Mononuclear cell (primary cell): ENCODE results near the gene SETD1B. TPM values are rescaled to one million over a fixed set of nuclear protein-coding genes. Genes with fewer than 3 reads are reported as not detected.
A peak's percentile ranks its signal among the peaks of the same experiment; 100 is the strongest.

Experiments
- H3K27me3 ChIP-seq: 2 replicates; pipeline ENCODE4 v1.6.0; 2011; ENCODE audit warnings: low read length, control low read depth; ENCODE audit not compliant: insufficient read depth
- H3K4me1 ChIP-seq: 2 replicates; pipeline ENCODE4 v1.5.1; 2011; ENCODE audit warnings: mild to moderate bottlenecking, low read length, control low read depth; ENCODE audit not compliant: insufficient read depth
- H3K4me3 ChIP-seq: 2 replicates; pipeline ENCODE4 v1.5.1; 2011; ENCODE audit warnings: mild to moderate bottlenecking, low read length, moderate library complexity
- H3K9me3 ChIP-seq: 2 replicates; pipeline ENCODE4 v1.5.1; 2011; ENCODE audit warnings: low read depth, mild to moderate bottlenecking, control low read depth, low read length
- total RNA-seq: library from RNA; depleted of rRNA; stranded (reverse); fragments of >200 nt; gene quantifications from one replicate; pipeline ENCODE4 v1.2.3, GENCODE V29; 2012

The SETD1B gene
- total RNA-seq, 1 donor, result 28.4 TPM

DNA sequence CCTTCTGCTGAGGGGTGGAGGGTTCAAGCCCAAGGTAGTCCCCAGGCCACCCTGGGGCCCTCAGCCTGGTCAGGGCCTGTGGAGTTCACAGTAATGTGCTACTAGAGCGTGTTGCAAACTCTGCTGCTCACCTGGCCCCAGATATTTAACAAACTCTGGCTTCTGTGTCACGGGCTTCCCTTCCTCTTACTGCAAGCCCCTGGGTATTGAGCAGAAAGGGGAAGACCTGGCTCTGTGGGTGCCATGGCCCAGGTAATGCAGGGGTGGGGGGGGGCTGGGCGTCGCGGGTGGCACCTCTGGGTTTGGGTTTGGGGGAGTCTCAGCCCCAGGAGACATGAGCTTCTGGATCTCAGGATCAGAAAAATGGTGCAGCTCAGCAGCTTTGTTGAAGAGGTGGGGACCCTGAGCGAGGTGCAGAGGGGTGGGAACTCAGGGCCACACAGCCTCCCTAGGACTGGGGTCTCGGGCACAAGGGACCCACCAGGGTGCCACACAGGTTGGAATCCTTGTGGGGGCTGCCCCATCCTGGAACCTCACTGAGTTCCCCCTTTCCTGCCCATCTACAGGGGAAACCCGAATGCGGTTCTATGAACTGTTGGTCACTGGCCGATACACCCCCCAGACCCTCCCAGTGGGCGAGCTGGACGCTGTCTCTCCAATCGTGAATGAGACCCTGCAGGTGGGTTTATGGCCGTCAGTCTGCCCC is 4.0 kb downstream of the SETD1B start:
- Histone ChIP-seq H3K4me3 (no peak overlapping the region), H3K9me3 (no peaks in the 10 kb centered on the region), H3K27me3 (no peaks in the 10 kb centered on the region), H3K4me1 (peaks cover 62% of the 10 kb centered on the region)

GRCh38 chr12:121808623-121809022 is 4.8 kb downstream of the SETD1B start:
- H3K4me3 ChIP-seq, result no peak overlapping the region
- no peaks in the 10 kb centered on the region for H3K9me3 ChIP-seq
- peaks cover 70% of the 10 kb centered on the region for H3K4me1 ChIP-seq
- no peaks in the 10 kb centered on the region for H3K27me3 ChIP-seq

DNA sequence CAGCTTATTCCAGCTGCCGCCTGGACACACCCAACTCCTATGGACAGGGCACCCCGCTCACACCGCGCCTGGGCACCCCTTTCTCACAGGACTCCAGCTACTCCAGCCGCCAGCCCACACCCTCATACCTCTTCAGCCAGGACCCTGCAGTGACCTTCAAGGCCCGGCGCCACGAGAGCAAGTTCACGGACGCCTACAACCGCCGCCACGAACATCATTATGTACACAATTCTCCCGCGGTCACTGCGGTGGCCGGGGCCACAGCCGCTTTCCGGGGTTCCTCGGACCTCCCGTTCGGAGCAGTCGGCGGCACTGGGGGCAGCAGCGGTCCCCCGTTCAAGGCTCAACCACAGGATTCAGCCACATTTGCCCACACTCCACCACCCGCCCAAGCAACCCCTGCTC is 5.9 kb downstream of the SETD1B start:
- Histone ChIP-seq H3K4me1 (peaks cover 74% of the 10 kb centered on the region), H3K27me3 (no peaks in the 10 kb centered on the region), H3K4me3 (no peak overlapping the region), H3K9me3 (no peaks in the 10 kb centered on the region)

- Histone ChIP-seq H3K27me3 (no peaks in the 10 kb centered on the region), H3K9me3 (no peaks in the 10 kb centered on the region), H3K4me3 (no peak overlapping the region), H3K4me1 (peaks cover 73% of the 10 kb centered on the region)
These were observed 6.5 kb downstream of the SETD1B start for GRCh38 chr12:121810234-121810817.

GRCh38 chr12:121810833-121811433 is 7.1 kb downstream of the SETD1B start:
- Histone ChIP-seq H3K27me3 (no peaks in the 10 kb centered on the region), H3K9me3 (no peaks in the 10 kb centered on the region), H3K4me1 (peaks cover 67% of the 10 kb centered on the region), H3K4me3 (no peak overlapping the region)

DNA sequence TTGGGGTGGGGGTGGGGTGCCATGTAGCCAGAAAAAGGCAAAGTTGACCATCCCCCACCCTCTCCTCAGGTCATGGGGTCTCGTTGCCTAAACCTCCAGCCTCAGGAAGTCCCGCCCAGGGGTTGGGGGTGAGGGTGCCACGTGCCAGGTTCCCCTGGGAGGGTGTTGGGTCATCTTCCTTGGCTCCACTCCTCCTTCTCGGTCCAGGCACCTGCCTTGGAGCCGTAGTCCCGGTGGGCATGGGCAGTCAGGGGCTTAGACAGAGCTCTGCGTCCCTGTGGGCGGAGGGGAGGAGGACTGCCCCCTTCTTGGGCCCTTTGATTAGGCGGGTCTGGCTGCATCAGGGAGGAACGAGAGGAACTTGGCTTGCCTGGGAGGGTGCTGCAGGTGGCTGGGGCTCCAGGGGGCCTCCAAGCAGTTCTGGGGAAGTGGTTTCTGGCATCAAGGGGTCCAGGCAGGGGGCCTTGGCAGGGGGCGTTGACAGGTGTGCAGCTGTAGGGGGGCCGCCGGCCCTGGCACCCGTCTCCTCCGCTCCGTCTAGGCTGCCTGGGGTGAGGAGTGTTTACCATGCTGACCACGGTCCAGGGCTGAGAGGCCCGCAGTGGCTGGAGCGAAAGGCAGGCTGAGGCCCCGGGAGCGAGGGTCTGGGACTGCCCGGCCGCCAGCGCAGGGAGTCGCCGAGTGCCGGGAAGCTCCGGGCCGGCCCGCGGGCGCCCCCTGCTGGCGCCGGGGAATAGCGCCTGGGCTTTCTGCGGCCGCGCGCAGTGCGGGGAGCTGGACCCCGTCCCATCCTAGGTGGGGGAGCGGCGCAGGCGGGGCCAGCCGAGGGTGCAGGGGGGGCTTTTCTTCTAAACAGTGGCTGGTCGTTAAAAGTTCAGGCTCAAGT is 7.9 kb downstream of the SETD1B start:
- Histone ChIP-seq H3K9me3 (no peaks in the 10 kb centered on the region), H3K27me3 (no peaks in the 10 kb centered on the region), H3K4me1 (peaks cover 59% of the 10 kb centered on the region), H3K4me3 (peak overlapping the region; percentile 57)

DNA sequence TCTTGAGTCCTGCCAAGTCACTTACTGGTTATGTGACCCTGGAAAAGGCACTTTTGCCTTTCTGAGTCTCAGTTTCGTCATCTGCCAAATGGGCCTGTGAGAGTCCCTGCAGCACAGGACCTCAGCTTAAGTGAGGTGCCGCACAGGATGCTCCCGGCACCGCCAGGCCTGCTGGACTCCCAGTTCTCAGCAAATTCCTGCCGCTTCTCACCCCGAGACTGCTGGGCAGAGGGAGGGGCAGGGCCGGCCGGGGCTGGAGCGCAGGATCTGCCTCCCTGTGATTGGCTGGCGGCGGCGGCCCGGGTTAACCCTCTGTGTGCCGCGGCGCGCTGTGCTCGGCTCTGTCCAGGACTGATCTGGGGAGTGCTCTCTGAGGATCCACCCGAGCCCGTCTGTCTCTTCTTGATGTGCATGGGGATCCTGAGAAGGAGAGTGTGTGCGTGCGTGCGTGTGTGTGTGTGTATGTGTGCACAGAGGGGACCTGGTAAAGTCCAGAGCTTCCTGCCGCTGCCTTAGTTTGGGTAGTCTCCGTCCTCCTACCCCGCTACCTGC is 8.6 kb downstream of the SETD1B start:
- peak overlapping the region; percentile 57 for H3K4me3 ChIP-seq
- H3K27me3 ChIP-seq, result no peaks in the 10 kb centered on the region
- H3K9me3 ChIP-seq, result no peaks in the 10 kb centered on the region
- H3K4me1 ChIP-seq, result peaks cover 52% of the 10 kb centered on the region

DNA sequence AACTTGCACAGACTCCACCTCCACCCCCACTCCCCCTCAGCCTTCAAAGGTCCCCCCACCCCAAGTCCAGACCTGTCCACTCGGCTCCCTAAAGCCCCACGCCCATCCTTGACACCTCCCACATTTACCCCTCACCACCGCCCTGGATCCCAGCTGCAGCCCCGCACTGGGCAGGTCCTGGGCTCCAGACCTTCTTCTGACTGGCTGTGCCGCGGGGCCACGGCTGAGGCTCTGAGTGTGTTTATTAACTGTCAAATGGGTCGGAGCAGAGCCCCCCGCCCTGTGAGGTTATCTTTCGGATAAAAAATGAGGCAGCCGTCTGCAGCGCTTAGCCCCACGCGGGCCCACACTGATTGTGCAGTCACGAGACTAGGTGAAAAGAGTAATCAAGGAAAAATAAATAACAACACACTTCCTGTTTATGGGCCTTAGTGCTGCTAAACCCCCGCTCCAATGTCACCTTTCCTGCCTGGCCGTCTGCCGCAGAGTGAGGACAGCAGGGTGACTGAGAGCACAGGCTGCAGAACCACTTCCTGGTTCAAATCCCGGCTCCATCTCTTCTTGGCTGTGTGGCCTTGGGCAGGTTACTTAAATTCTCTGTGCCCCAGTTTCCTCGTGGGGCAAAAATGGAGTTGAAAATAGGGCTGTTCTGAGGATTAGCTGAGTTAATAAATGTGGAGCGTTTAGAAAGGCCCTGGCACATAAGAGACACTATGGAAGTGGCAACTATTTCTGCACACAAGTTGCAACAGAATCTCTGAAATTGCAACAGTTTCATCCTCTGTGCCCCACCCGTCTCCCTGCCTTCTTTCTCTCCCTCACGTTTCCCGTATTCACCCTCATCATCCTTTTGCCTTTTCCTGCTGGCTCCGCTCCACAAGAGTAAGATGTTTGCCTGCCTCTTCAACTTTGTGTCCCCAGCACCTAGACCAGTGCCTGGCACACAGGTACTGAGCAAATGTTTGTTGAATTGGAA is 9.4 kb downstream of the SETD1B start:
- Histone ChIP-seq H3K9me3 (no peaks in the 10 kb centered on the region), H3K4me3 (peak overlapping the region; percentile 57), H3K27me3 (no peaks in the 10 kb centered on the region), H3K4me1 (peaks cover 44% of the 10 kb centered on the region)

DNA sequence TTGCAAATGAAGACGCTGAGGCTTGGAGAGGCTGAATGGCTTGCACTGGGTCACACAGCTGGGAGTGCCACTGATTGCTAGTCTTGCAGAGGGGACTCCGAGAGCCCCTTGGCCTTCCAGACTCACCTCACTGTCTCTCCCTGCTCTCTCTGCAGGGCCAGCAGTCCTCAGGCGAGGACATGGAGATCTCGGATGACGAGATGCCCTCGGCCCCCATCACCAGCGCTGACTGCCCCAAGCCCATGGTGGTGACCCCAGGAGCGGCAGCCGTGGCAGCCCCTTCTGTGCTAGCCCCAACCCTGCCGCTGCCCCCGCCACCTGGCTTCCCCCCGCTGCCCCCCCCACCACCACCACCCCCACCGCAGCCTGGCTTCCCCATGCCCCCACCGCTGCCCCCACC is 10.1 kb downstream of the SETD1B start:
- H3K27me3 ChIP-seq, result no peaks in the 10 kb centered on the region
- H3K4me3 ChIP-seq, result no peak overlapping the region
- H3K4me1 ChIP-seq, result peaks cover 40% of the 10 kb centered on the region
- no peaks in the 10 kb centered on the region for H3K9me3 ChIP-seq

GRCh38 chr12:121814429-121815119 is 10.8 kb downstream of the SETD1B start:
- Histone ChIP-seq H3K9me3 (no peaks in the 10 kb centered on the region), H3K4me1 (peaks cover 40% of the 10 kb centered on the region), H3K27me3 (no peaks in the 10 kb centered on the region), H3K4me3 (no peak overlapping the region)

DNA sequence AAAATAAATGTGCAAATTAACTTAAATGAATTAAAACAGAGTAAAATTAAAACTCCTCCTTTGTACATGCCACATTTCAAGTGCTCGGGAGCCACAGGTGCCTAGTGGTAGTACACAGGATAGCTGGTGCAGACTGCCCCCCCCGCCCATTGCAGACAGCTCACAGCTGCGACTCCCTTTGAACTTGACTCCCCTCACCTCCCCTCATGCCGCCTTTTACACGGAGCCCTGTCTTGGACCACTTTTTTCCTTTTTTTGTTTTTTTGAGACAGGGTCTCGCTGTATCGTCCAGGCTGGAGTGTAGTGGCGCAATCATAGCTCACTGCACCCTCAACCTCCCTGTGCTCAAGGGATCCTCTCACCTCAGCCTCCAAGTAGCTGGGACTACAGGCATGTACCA is 11.5 kb downstream of the SETD1B start:
- Histone ChIP-seq H3K27me3 (no peaks in the 10 kb centered on the region), H3K4me3 (no peak overlapping the region), H3K9me3 (no peaks in the 10 kb centered on the region), H3K4me1 (peaks cover 38% of the 10 kb centered on the region)

DNA sequence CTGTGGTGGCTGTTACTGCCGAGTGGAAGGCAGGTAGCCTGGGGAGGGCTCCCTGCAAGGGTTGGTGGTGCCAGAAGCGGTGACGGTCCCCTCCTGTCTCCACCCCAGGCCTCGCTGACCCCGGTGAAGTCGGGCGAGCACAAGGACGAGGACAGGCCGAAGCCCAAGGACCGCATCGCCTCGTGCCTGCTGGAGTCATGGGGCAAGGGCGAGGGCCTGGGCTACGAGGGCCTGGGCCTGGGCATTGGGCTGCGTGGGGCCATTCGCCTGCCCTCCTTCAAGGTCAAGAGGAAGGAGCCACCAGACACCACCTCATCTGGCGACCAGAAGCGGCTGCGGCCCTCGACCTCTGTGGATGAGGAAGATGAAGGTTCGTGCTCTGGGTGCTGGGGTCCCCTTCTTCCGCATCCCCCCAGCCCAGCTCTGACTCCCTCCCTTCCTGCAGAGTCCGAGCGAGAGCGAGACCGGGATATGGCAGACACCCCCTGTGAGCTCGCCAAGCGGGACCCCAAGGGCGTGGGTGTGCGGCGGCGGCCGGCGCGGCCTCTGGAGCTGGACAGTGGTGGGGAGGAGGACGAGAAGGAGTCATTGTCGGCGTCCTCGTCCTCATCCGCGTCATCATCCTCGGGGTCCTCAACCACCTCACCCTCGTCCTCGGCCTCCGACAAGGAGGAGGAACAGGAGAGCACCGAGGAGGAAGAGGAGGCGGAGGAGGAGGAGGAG is 13.3 kb downstream of the SETD1B start:
- Histone ChIP-seq H3K4me3 (no peak overlapping the region), H3K9me3 (no peaks in the 10 kb centered on the region), H3K4me1 (peaks cover 19% of the 10 kb centered on the region), H3K27me3 (no peaks in the 10 kb centered on the region)

- H3K9me3 ChIP-seq, result no peaks in the 10 kb centered on the region
- H3K27me3 ChIP-seq, result no peaks in the 10 kb centered on the region
- H3K4me3 ChIP-seq, result no peak overlapping the region
- H3K4me1 ChIP-seq, result peaks cover 14% of the 10 kb centered on the region
These were observed 13.8 kb downstream of the SETD1B start for GRCh38 chr12:121817648-121818043.
